ENCODE data around the gene FAM83B. TPM values are rescaled to one million over a fixed set of nuclear protein-coding genes. Genes with fewer than 3 reads are reported as not detected.
"Not testable (repeated sequence)": the region's sequence is repeated elsewhere in the genome, so short reads cannot be mapped to it uniquely, and the experiment has no call there.

Gene FAM83B, protein sequence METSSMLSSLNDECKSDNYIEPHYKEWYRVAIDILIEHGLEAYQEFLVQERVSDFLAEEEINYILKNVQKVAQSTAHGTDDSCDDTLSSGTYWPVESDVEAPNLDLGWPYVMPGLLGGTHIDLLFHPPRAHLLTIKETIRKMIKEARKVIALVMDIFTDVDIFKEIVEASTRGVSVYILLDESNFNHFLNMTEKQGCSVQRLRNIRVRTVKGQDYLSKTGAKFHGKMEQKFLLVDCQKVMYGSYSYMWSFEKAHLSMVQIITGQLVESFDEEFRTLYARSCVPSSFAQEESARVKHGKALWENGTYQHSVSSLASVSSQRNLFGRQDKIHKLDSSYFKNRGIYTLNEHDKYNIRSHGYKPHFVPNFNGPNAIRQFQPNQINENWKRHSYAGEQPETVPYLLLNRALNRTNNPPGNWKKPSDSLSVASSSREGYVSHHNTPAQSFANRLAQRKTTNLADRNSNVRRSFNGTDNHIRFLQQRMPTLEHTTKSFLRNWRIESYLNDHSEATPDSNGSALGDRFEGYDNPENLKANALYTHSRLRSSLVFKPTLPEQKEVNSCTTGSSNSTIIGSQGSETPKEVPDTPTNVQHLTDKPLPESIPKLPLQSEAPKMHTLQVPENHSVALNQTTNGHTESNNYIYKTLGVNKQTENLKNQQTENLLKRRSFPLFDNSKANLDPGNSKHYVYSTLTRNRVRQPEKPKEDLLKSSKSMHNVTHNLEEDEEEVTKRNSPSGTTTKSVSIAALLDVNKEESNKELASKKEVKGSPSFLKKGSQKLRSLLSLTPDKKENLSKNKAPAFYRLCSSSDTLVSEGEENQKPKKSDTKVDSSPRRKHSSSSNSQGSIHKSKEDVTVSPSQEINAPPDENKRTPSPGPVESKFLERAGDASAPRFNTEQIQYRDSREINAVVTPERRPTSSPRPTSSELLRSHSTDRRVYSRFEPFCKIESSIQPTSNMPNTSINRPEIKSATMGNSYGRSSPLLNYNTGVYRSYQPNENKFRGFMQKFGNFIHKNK
- total RNA-seq = not detected

DNA sequence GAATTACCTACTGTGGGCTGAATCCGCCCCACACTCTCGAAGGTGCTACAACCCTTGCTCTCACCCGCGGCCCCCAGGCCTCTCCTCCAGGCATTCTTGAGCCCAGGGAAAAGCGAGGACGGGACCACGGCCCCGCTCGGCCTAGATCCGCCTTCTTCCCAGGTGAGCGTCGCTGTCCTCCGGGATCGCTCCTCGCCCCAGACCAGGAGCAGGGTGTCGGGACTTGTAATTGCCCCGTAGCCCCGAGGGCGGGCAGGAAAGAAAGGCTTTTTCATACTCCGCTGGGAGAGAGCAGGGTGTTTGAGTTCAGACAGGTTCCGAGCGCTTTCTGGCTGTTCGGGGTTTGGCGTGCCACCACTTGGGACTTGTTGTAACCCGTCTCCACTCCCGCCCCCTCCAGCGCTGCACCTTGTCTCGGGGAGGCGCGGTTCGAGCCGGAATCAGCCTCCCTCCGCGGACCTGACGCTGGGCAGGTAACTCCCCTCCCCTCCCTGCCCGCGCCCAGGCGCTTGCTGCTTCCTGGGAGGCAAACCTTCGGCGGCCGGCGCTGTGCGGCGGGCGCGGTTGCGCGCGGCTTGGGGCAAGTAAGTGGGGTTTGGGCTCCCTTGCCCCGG is at the start of gene FAM83B:
TSS of gene FAM83B (plus strand) at position 529 of the 614 bp plus-strand sequence. CDS start 23,476 bp downstream, outside the sequence.
- Mint-ChIP-seq H3K4me3 (no peak within 1 kb of the TSS), H3K27ac (no peak within 1 kb of the TSS), H3K27me3 (peaks cover 37% of the 10 kb centered on the region), H3K9me3 (peaks cover 3% of the 10 kb centered on the region), H3K36me3 (no peaks in the 10 kb centered on the region), H3K4me1 (no peaks in the 10 kb centered on the region)
- no peak for DNase-seq

DNA sequence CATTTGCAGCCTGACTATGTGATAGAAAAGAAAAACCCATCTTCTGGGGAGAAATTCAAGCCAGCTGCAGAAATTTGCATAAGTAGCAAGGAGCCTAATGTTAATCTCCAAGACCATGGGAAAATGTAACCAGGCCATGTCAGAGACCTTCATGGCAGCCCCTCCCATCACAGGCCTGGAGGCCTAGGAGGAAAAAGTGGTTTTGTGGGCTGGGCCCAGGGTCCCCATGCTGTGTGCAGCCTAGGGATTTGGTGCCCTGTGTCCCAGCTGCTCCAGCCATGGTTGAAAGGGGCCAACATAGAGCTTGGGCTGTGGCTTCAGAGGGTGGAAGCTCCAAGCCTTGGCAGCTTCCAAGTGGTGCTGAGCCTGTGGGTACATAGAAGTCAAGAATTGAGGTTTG is 49.7 kb upstream of the FAM83B start:
- H3K27ac Mint-ChIP-seq, H3K36me3 Mint-ChIP-seq, DNase-seq, H3K4me3 Mint-ChIP-seq, H3K4me1 Mint-ChIP-seq, H3K27me3 Mint-ChIP-seq: not testable (repeated sequence)
- H3K9me3 Mint-ChIP-seq = peaks cover 12% of the 10 kb centered on the region

DNA sequence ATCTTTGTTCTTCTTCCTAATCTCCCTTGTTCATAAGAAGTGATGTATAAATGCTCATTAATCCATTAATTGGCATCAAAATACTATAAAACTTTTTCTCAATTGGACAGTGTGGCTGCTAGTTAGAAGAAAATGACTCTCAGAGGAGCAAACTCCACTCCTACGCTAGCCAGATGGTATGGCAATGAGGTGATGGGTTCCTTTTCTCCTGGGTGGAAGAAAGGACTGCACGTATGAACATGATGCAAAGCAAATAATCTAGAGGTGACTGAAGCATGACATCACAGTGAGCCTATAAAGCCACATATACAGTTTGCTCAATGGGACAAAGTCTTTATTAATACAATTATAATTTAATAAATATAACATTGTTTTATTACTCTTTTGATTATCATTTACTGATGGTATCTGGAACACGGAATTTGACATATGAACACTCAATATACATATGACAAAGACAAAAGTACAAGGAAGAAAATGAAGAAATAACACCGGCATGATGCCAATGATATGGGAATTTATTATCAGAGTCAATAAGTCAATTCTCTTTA is 46.4 kb upstream of the FAM83B start:
- Mint-ChIP-seq H3K36me3 (no peaks in the 10 kb centered on the region), H3K4me3 (no peak overlapping the region), H3K4me1 (no peaks in the 10 kb centered on the region), H3K9me3 (peaks cover 14% of the 10 kb centered on the region), H3K27ac (no peak overlapping the region), H3K27me3 (no peaks in the 10 kb centered on the region)
- DNase-seq = no peak

DNA sequence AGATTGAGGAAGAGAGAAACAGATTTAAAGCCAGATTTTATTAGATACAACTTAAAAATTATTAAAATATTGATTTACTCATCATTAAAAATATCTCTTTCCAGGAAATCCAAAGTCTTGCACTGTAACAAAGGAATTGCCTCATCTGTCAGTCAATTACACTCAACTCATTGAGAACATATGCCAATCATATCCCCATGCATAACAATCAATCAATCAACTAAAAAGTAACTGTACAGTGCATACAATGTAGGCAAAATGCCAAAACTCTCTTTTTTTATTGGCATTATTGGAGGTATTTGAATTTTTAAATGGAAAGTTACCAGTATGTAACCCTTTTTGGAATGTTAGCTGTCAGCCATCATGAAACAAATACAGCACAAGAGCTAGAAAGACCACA is 45.3 kb upstream of the FAM83B start:
- H3K9me3 Mint-ChIP-seq = peaks cover 12% of the 10 kb centered on the region
- no peak for DNase-seq
- no peak overlapping the region for H3K4me3 Mint-ChIP-seq
- no peaks in the 10 kb centered on the region for H3K4me1 Mint-ChIP-seq
- H3K36me3 Mint-ChIP-seq = no peaks in the 10 kb centered on the region
- H3K27me3 Mint-ChIP-seq = no peaks in the 10 kb centered on the region
- H3K27ac Mint-ChIP-seq = no peak overlapping the region

DNA sequence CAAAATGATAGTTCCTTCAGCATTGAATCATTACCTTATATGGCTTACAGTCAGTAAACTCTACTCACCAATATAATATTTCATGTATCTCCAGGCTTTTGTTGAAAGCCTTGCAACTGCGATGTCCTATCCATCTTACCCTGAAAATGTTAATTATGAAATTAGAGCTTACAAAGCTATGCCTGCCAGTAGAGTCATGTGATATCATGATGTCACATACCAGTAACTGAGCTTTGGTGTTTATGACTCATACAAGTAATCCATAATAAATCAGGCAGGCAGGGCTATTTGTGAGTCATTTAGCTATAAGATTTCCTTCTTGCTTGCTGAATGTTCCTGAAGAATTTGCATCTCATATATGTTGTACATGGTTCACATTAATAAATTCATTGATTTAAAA is 44.9 kb upstream of the FAM83B start:
- DNase-seq = no peak
- H3K27ac Mint-ChIP-seq = no peak overlapping the region
- no peaks in the 10 kb centered on the region for H3K27me3 Mint-ChIP-seq
- no peaks in the 10 kb centered on the region for H3K4me1 Mint-ChIP-seq
- H3K4me3 Mint-ChIP-seq = no peak overlapping the region
- H3K36me3 Mint-ChIP-seq = no peaks in the 10 kb centered on the region
- peaks cover 8% of the 10 kb centered on the region for H3K9me3 Mint-ChIP-seq

DNA sequence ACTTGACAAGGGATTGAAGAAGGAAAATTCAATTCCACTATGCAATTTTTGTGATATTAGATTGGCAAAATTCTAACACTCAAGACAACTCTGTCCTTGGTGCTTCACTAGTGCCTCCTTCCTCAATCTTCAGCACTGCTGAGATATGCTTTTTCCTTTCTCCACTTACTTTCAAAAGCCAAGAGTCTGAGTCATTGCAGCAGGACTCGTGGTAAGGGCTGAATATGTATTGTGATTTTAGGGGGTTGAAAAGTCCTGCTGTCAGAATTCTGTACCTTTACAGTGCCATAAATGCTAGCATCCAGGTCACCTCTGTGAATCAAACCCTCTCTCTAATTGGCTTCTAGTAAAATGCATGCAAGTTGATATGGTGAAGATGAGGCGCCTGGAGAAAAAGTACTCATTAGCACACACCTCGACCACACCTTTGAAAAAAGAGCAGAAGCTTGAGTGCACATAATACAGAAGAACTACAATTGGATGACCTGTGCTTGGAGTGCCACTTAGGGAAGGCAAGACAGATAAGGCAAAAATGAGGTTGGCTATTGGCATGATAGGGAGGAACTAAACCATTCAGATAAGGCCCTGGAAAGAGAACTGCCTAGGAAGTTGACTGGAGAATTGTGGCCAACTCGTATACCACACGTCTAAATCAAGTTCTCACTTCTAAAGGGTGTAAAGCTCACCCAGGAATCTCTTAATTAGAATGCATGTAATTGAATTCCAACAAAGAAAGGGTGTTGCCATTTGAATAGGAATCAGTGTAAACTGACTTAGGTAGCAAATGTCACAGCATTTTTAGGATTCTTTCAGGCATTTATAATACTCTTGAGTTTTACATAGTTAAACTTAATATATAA is 43.6 kb upstream of the FAM83B start:
- peaks cover 8% of the 10 kb centered on the region for H3K9me3 Mint-ChIP-seq
- DNase-seq = no peak
- no peaks in the 10 kb centered on the region for H3K36me3 Mint-ChIP-seq
- no peak overlapping the region for H3K4me3 Mint-ChIP-seq
- H3K27me3 Mint-ChIP-seq = no peaks in the 10 kb centered on the region
- no peak overlapping the region for H3K27ac Mint-ChIP-seq
- no peaks in the 10 kb centered on the region for H3K4me1 Mint-ChIP-seq

DNA sequence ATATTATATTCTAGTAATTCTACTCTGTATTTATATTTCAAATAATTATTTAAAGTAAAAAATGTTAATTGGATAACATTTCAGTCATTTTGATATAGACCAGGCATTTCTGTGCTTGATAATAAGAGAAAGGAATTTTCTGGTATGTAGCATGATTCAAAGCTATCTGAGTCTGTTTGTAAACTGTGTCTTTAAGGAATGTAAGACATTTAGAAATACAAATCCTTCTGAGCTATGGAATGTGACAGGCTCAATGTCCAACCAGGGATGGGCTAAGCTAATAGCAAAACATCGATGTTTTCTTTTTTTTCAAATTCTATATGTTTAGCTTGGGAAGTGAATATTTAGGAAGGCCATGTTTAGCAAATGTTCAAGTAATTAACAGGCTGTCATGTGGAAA is 41.5 kb upstream of the FAM83B start:
- Mint-ChIP-seq H3K4me1 (no peaks in the 10 kb centered on the region), H3K27me3 (no peaks in the 10 kb centered on the region), H3K4me3 (no peak overlapping the region), H3K27ac (no peak overlapping the region), H3K9me3 (peaks cover 4% of the 10 kb centered on the region), H3K36me3 (no peaks in the 10 kb centered on the region)
- DNase-seq = no peak

DNA sequence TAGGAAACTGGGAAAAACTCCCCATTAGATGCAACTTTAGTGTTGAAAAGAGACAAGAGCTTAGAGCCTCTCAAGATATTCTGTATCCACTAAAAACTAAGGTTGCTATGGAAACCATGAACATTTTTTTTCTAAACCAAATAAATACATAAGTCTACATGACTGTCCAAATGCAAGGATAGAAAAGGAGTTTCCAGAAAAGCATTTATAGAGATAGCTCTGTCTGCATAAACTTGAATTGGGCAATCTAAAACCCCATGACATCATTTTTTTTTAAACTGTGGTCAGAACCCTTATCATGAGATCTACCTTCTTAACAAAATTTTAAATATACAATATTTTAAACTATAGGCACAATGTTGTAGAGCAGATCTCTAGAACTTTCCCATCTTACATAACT is 36.4 kb upstream of the FAM83B start:
- Mint-ChIP-seq H3K36me3 (no peaks in the 10 kb centered on the region), H3K4me1 (no peaks in the 10 kb centered on the region), H3K27me3 (no peaks in the 10 kb centered on the region), H3K4me3 (no peak overlapping the region), H3K9me3 (no peaks in the 10 kb centered on the region), H3K27ac (no peak overlapping the region)
- no peak for DNase-seq

DNA sequence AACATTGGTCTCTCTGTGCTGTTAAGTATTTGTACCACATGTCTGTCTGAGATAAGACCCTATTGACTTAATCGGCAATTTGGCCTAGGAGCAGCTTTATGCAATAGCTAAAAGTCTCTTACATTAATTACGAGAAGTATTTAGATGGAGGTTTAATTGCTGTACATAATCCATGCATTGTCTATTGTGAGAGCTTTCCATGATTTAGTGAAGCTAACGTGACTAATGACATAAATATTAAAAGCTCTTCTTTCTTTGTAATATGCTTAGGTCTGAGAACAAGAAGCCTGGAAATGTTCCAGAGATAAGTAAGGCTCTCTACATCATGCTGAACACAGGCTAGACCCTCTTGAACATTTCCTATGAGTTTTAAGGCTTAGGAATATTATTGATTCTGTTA is 32.7 kb upstream of the FAM83B start:
- H3K9me3 Mint-ChIP-seq = no peaks in the 10 kb centered on the region
- no peak overlapping the region for H3K4me3 Mint-ChIP-seq
- no peak overlapping the region for H3K27ac Mint-ChIP-seq
- no peak for DNase-seq
- no peaks in the 10 kb centered on the region for H3K27me3 Mint-ChIP-seq
- no peaks in the 10 kb centered on the region for H3K4me1 Mint-ChIP-seq
- H3K36me3 Mint-ChIP-seq = no peaks in the 10 kb centered on the region

DNA sequence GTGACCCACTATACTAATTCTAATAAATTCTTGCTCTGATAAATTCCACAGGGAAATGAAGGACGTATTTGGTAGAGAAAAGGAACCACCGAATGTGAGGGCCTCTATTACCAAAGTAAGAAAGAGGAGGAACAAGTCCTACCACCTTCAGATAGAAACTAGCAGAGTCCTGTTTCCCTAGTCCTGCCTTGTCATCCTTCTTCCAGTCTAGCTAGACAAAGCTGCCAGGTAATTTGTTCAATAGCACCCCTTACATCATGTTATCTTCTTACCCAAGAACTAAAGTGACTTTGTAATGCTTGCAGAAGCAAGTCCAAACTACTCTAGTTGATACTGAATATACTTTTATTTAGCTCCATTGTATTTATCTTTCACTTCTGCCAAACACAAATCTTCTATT is 29.3 kb upstream of the FAM83B start:
- Mint-ChIP-seq H3K9me3 (peaks cover 1% of the 10 kb centered on the region), H3K27me3 (no peaks in the 10 kb centered on the region), H3K4me1 (no peaks in the 10 kb centered on the region), H3K36me3 (no peaks in the 10 kb centered on the region), H3K4me3 (no peak overlapping the region), H3K27ac (no peak overlapping the region)
- no peak for DNase-seq

DNA sequence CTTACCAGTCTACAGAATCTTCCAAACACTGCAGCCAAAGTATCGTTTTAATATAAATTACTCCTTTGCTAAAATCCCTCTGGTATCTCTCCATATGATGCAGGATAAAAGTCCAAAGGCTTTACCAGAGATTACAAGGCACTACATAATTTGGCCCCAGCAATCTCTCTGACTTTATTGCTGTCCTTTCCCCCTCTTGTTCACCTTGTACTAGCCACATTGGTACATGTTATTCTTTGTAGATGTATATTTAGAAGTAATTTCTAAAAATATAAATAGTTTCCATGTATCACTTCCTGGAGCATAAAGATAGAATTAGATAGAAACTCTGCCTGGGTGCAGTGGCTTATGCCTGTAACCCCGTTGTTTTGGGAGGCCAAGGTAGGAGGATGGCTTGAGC is 28.7 kb upstream of the FAM83B start:
- Mint-ChIP-seq H3K27me3 (no peaks in the 10 kb centered on the region), H3K4me3 (no peak overlapping the region), H3K4me1 (no peaks in the 10 kb centered on the region), H3K27ac (no peak overlapping the region), H3K9me3 (peaks cover 6% of the 10 kb centered on the region), H3K36me3 (no peaks in the 10 kb centered on the region)
- no peak for DNase-seq

DNA sequence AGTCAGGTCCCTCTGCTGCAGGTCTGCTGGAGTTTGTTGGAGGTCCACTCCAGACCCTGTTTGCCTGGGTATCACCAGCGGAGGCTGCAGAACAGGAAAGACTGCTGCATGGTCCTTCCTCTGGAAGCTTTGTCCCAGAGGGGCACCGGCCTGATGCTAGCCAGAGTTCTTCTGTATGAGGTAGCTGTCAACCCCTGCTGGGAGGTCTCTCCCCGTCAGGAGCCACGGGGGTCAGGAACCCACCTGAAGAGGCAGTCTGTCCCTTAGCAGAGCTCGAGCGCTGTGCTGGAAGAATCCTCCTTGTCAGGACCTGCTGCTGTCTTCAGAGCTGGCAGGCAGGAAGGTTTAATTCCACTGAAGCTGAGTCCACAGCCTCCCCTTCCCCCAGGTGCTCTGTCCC is 22.3 kb upstream of the FAM83B start:
- H3K36me3 Mint-ChIP-seq, DNase-seq, H3K4me1 Mint-ChIP-seq, H3K9me3 Mint-ChIP-seq, H3K27ac Mint-ChIP-seq, H3K4me3 Mint-ChIP-seq, H3K27me3 Mint-ChIP-seq: not testable (repeated sequence)

DNA sequence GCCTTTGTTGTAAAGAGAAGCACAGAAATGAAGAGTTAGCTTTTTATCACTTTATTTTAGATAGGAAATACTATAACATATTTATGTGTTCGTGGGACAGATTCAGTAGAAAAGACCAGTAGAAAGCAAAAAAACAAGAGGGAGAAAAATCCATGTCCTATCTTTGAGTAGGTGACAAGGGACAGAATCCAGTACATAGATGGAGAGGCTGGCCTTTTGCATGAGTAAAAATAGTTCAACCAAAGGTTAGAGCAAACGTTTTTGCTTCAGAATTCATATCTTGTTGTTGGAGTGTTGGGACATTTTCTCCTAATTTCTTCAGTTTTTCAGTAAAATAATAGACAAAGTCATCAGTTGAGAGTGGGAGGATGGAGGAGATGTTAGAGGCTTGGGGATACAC is 19.6 kb upstream of the FAM83B start:
- no peak overlapping the region for H3K27ac Mint-ChIP-seq
- no peaks in the 10 kb centered on the region for H3K27me3 Mint-ChIP-seq
- H3K4me1 Mint-ChIP-seq = no peaks in the 10 kb centered on the region

DNA sequence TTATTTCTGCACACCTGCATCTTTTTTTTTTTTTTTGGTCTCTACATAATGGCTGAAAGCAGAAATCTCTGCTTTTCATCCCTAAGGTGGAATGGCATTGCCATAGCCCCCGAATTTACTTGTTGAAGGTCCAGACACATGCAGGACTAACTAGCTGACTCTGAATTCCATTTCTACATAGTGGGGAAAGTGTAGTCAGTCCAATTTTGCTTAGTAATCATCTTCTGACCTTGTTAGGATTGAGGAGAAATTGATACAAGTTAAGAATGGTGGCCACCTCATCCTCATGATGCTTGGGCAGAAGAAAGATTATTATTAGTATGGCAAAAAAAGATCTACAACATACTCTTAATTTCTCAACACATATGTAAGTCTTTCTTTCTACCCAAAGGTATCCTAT is 16.4 kb upstream of the FAM83B start:
- Mint-ChIP-seq H3K36me3 (no peaks in the 10 kb centered on the region), H3K9me3 (peaks cover 5% of the 10 kb centered on the region), H3K27ac (no peak overlapping the region), H3K4me1 (no peaks in the 10 kb centered on the region), H3K27me3 (no peaks in the 10 kb centered on the region), H3K4me3 (no peak overlapping the region)
- no peak for DNase-seq

More for the DNA sequence above, 19.6 kb upstream of the FAM83B start:
- H3K36me3 Mint-ChIP-seq = no peaks in the 10 kb centered on the region
- peaks cover 7% of the 10 kb centered on the region for H3K9me3 Mint-ChIP-seq
- no peak for DNase-seq
- no peak overlapping the region for H3K4me3 Mint-ChIP-seq
